Astrocyte of the cerebellum (primary cell): ENCODE results near the gene MTHFD1L.

Source experiments
- DNase-seq: peaks from one replicate; pipeline ENCODE4 v3.0.0-alpha.2; 2011; ENCODE audit warnings: low read depth
- H3K4me3 ChIP-seq: 2 replicates; pipeline ENCODE4 v1.5.1; 2011; ENCODE audit warnings: mild to moderate bottlenecking, low read depth, low read length, moderate library complexity
- CTCF ChIP-seq: IDR thresholded peaks from 2 replicates; pipeline ENCODE4 v1.5.1; 2012; ENCODE audit warnings: low read length, low read depth, moderate library complexity, mild to moderate bottlenecking; ENCODE audit errors: missing control alignments
- in situ Hi-C: cut with HindIII; loops from 2 replicates; pipeline ENCODE4 v1.10.0; 2017; ENCODE audit warnings: low sequenced_read_pairs

The MTHFD1L gene

GRCh38 chr6:150930841-150931240 is 65.3 kb downstream of the MTHFD1L start:
- H3K4me3 ChIP-seq, result no peak overlapping the region
- DNase-seq, result peak; percentile 47
- no peak for TF ChIP-seq CTCF
- in situ Hi-C loops, result no loop called here

- H3K4me3 ChIP-seq, result no peak overlapping the region
- TF ChIP-seq CTCF, result no peak
- in situ Hi-C loops, result no loop called here
- no peak for DNase-seq
Measured at GRCh38 chr6:150931405-150931804, 65.9 kb downstream of the MTHFD1L start.

GRCh38 chr6:150932996-150933395 is 67.5 kb downstream of the MTHFD1L start:
- TF ChIP-seq CTCF, result no peak
- in situ Hi-C loops, result no loop called here
- H3K4me3 ChIP-seq, result no peak overlapping the region
- no peak for DNase-seq

- no peak for TF ChIP-seq CTCF
- DNase-seq, result peak; percentile 42
- no peak overlapping the region for H3K4me3 ChIP-seq
- in situ Hi-C loops, result no loop called here
Measured at GRCh38 chr6:150934380-150934779, 68.9 kb downstream of the MTHFD1L start.

- DNase-seq, result no peak
- in situ Hi-C loops, result no loop called here
- no peak overlapping the region for H3K4me3 ChIP-seq
- TF ChIP-seq CTCF, result no peak
Measured at GRCh38 chr6:150936021-150936555, 70.6 kb downstream of the MTHFD1L start.

GRCh38 chr6:150937132-150937906 is 71.8 kb downstream of the MTHFD1L start:
- TF ChIP-seq CTCF, result no peak
- H3K4me3 ChIP-seq, result no peak overlapping the region
- DNase-seq, result no peak
- in situ Hi-C loops, result no loop called here
